DMS53 treated with DMSO at 0.1 percent for 48 hours (cell line): ENCODE data around the gene SMYD4.
"Not testable (repeated sequence)": the region's sequence is repeated elsewhere in the genome, so short reads cannot be mapped to it uniquely, and the experiment has no call there.

Experiments used
- DNase-seq: peaks from one replicate; lab custom pipeline; 2025; ENCODE audit not compliant: unreplicated experiment; lab: John Stamatoyannopoulos, UW

The SMYD4 gene

GRCh38 chr17:1829216-1829591, 498 bp downstream of the SMYD4 start:
- no peak for DNase-seq

- DNase-seq: no peak
Measured at GRCh38 chr17:1820528-1821252, 9.0 kb downstream of the SMYD4 start.

GRCh38 chr17:1813088-1813487, 16.6 kb downstream of the SMYD4 start:
- DNase-seq: no peak

GRCh38 chr17:1810450-1811103, 19.1 kb downstream of the SMYD4 start:
- no peak for DNase-seq

GRCh38 chr17:1809815-1810214, 19.9 kb downstream of the SMYD4 start:
- DNase-seq: not testable (repeated sequence)

- no peak for DNase-seq
Measured at GRCh38 chr17:1808644-1809043, 21.1 kb downstream of the SMYD4 start.

- no peak for DNase-seq
Measured at GRCh38 chr17:1807890-1808289, 21.8 kb downstream of the SMYD4 start.

GRCh38 chr17:1803280-1803679, 26.4 kb downstream of the SMYD4 start:
- no peak for DNase-seq

- DNase-seq: no peak
Measured at GRCh38 chr17:1802429-1802828, 27.3 kb downstream of the SMYD4 start.

GRCh38 chr17:1800712-1801111, 29.0 kb downstream of the SMYD4 start:
- DNase-seq: no peak

GRCh38 chr17:1800240-1800639, 29.5 kb downstream of the SMYD4 start:
- DNase-seq: no peak

GRCh38 chr17:1797846-1798245, 31.9 kb downstream of the SMYD4 start:
- not testable (repeated sequence) for DNase-seq

- DNase-seq: no peak
Measured at GRCh38 chr17:1797323-1797722, 32.4 kb downstream of the SMYD4 start.

- DNase-seq: no peak
Measured at GRCh38 chr17:1796800-1797199, 32.9 kb downstream of the SMYD4 start.

- DNase-seq: no peak
Measured at GRCh38 chr17:1793447-1793806, 36.3 kb downstream of the SMYD4 start.

- DNase-seq: no peak
Measured at GRCh38 chr17:1792495-1793446, 36.9 kb downstream of the SMYD4 start.

GRCh38 chr17:1789936-1790335, 39.8 kb downstream of the SMYD4 start:
- no peak for DNase-seq

- no peak for DNase-seq
Measured at GRCh38 chr17:1787301-1787902, 42.3 kb downstream of the SMYD4 start.

- DNase-seq: no peak
Measured at GRCh38 chr17:1786708-1787107, 43.0 kb downstream of the SMYD4 start.

GRCh38 chr17:1785930-1786329, 43.8 kb downstream of the SMYD4 start:
- DNase-seq: no peak

GRCh38 chr17:1783834-1784611, 45.7 kb downstream of the SMYD4 start:
- no peak for DNase-seq
